ENCODE results near the gene ARHGAP12.

The ARHGAP12 gene

DNA sequence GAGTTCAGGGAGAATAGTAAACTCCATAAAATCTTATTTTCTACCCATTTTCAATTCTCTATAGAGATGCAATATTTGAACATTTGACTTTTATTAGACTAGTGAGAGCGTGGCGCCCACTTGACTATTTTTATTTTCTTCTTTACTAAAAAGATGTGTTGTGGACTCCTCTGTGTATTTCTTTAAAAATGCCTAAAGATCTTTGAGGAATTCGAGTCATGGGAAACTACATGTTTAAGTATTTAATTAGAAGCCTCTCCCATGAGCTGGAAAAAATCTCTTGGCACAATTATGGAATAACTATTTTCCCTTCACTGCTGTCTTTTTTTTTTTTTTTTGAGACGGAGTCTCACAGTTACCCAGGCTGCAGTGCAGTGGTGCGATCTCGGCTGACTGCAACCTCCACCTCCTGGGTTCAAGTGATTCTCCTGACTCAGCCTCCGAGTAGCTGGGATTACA, 124.2 kb downstream of the ARHGAP12 start:
- Histone ChIP-seq H3K4me1 (ENCODE audit: insufficient read depth, low read length) (no peaks in the 10 kb centered on the region), H3K36me3 (ENCODE audit: insufficient read depth, low read depth, low read length) (peaks cover 38% of the 10 kb centered on the region), H3K9me3 (ENCODE audit: insufficient read depth, low read depth, low read length) (no peaks in the 10 kb centered on the region), H3K27ac (ENCODE audit: low read length) (no peak overlapping the region), H3K4me3 (ENCODE audit: low read length) (no peak overlapping the region), H3K27me3 (ENCODE audit: insufficient read depth, low read length) (no peaks in the 10 kb centered on the region), H3K9ac (ENCODE audit: low read depth, low read length) (no peak overlapping the region)

DNA sequence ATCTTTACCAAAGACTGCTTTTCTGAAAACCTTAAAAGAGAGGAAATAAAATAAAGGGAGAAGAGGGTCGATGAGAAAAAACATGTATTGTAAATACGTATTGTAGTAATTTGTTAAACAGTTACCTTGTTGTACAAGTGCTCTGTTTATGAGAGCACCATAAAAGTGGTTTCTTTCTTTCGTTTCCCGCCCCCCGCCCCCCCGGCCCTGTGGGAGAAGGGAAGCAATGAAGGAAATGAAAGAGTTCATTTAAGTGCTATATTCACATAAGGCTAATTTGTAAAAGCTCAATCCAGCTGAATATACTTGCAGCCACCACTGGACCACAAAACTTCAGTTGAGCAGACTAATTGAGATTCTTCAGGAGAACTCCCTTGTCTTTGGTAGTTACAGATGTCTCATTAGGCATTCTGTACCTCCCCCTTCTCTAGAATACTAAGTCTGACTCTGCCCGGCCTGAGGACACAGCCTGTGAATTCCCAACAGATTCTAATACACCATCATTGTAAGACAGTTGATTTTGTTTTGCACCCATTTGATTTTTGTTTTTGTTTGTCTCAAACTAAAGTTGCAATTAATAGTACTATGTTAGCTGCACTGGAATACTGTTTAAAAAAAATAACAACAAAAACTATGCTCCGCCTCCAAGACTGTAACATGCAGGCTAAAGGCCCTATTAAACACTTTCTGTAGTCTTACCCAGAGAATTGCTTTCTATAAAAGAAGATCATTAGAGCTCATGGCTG, 124.9 kb downstream of the ARHGAP12 start:
- Histone ChIP-seq H3K27me3 (ENCODE audit: insufficient read depth, low read length) (no peaks in the 10 kb centered on the region), H3K9ac (ENCODE audit: low read depth, low read length) (no peak overlapping the region), H3K27ac (ENCODE audit: low read length) (no peak overlapping the region), H3K9me3 (ENCODE audit: insufficient read depth, low read depth, low read length) (no peaks in the 10 kb centered on the region), H3K4me3 (ENCODE audit: low read length) (no peak overlapping the region), H3K4me1 (ENCODE audit: insufficient read depth, low read length) (no peaks in the 10 kb centered on the region), H3K36me3 (ENCODE audit: insufficient read depth, low read depth, low read length) (peaks cover 32% of the 10 kb centered on the region)

DNA sequence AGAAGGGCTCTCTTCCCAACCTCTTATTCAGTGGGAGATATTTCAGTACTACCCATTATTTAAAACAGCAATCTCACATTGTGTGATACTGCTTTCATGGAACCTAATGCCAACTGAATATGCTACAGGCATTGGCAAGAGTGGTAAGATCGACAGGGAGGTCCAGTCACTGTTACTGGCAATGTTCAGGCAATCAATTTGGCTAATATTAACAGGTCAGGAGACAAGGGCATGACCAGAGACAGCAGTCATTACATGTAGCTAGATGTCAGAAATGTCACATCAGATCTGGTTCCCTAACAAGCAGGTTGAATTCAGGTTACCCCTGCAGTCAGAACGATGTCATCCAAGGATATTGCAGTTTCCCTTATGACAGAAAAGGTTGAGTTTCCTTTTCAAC, 129.4 kb downstream of the ARHGAP12 start:
- Histone ChIP-seq H3K36me3 (ENCODE audit: insufficient read depth, low read depth, low read length) (peaks cover 10% of the 10 kb centered on the region; the same call in 1 of the 2 replicates), H3K9me3 (ENCODE audit: insufficient read depth, low read depth, low read length) (no peaks in the 10 kb centered on the region), H3K27ac (ENCODE audit: low read length) (no peak overlapping the region), H3K4me3 (ENCODE audit: low read length) (no peak overlapping the region), H3K27me3 (ENCODE audit: insufficient read depth, low read length) (no peaks in the 10 kb centered on the region), H3K4me1 (ENCODE audit: insufficient read depth, low read length) (no peaks in the 10 kb centered on the region), H3K9ac (ENCODE audit: low read depth, low read length) (no peak overlapping the region)

DNA sequence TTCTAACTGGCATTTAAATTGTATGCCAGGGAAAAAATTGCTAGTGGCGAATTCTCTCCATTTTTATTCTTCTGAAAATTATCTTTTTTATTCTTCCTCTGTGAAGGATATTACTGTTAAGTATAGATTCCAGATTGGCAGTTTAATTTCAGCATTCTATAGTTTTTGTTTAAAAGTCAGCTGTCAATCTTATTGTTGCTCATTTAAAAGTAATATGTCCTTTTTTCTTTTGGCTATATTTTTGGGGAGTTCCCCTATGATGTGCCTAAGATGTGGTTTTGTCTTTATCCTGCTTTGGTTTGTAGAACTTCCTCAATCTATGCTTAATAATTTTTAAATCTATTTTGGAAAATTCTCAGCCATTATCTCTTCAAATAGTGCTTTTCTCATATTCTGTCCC, 135.9 kb downstream of the ARHGAP12 start:
- Histone ChIP-seq H3K4me1 (ENCODE audit: insufficient read depth, low read length) (no peaks in the 10 kb centered on the region), H3K36me3 (ENCODE audit: insufficient read depth, low read depth, low read length) (no peaks in the 10 kb centered on the region), H3K9me3 (ENCODE audit: insufficient read depth, low read depth, low read length) (peaks cover 3% of the 10 kb centered on the region), H3K4me3 (ENCODE audit: low read length) (no peak overlapping the region), H3K27ac (ENCODE audit: low read length) (no peak overlapping the region), H3K27me3 (ENCODE audit: insufficient read depth, low read length) (no peaks in the 10 kb centered on the region), H3K9ac (ENCODE audit: low read depth, low read length) (no peak overlapping the region)

DNA sequence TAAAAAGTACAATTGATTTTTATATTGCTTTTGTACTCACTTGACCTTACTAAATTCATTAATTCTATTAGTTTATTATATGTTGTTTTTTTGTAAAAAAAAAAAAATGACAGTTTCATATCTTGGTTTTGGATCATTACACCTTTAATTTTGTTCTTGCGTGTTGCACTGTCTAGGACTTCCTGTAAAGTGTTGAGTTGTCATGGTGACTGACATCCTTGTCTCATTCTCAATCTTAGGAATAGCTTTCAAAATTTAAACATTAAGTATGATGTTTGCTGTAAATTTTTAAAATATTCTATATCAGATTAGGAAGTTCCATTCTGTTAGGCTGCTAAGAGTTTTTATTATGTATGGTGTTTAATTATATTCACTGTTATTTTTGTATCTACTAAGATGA, 139.1 kb downstream of the ARHGAP12 start:
- H3K27me3 ChIP-seq (ENCODE audit: insufficient read depth, low read length), result no peaks in the 10 kb centered on the region
- H3K4me1 ChIP-seq (ENCODE audit: insufficient read depth, low read length), result no peaks in the 10 kb centered on the region
- H3K36me3 ChIP-seq (ENCODE audit: insufficient read depth, low read depth, low read length), result no peaks in the 10 kb centered on the region
- H3K9me3 ChIP-seq (ENCODE audit: insufficient read depth, low read depth, low read length), result peaks cover 3% of the 10 kb centered on the region
- H3K9ac ChIP-seq (ENCODE audit: low read depth, low read length), result no peak overlapping the region
- H3K4me3 ChIP-seq (ENCODE audit: low read length), result no peak overlapping the region
- H3K27ac ChIP-seq (ENCODE audit: low read length), result no peak overlapping the region

DNA sequence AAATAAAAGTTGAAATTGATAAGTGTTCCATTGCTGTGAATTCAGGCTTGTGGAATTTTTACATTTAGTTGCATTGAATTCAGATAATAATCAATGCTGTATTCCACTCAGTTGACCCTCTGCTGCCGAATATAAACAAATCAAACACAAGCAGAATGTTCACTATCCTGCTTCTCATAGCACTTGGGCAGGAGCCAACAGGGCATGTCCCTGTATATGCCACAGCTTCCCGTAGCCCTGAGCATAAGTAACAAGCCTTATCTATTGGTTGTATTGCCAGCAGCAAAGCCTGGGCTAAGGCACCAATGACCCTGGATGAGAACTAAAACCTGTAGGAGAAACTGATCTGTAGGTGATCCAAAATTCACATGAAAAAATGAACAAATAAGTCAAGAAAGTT, 145.9 kb downstream of the ARHGAP12 start:
- H3K4me1 ChIP-seq (ENCODE audit: insufficient read depth, low read length), result no peaks in the 10 kb centered on the region

DNA sequence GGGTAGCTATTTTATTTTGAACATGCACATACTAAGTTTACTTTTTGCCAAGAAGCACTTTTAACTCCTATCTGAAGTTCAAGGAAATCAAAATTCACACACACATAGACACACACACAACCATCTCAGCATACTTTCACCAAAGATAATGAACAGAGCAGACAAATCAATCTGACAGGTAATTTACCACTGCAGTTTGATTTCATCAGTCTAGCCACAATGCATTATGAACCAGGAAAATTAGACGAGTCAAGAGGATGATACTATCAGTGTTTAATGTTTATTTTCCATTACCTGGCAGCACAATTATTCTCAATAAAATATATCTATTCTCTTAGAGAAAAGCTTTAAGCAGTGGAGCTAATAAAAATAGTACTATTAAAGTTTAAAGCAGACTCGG, 147.9 kb downstream of the ARHGAP12 start:
- Histone ChIP-seq H3K36me3 (ENCODE audit: insufficient read depth, low read depth, low read length) (no peaks in the 10 kb centered on the region), H3K4me3 (ENCODE audit: low read length) (no peak overlapping the region), H3K9me3 (ENCODE audit: insufficient read depth, low read depth, low read length) (peaks cover 7% of the 10 kb centered on the region; the same call in 1 of the 2 replicates), H3K27ac (ENCODE audit: low read length) (no peak overlapping the region), H3K27me3 (ENCODE audit: insufficient read depth, low read length) (no peaks in the 10 kb centered on the region), H3K9ac (ENCODE audit: low read depth, low read length) (no peak overlapping the region), H3K4me1 (ENCODE audit: insufficient read depth, low read length) (no peaks in the 10 kb centered on the region)

More for the DNA sequence above, 145.9 kb downstream of the ARHGAP12 start:
- Histone ChIP-seq H3K36me3 (ENCODE audit: insufficient read depth, low read depth, low read length) (no peaks in the 10 kb centered on the region), H3K27me3 (ENCODE audit: insufficient read depth, low read length) (no peaks in the 10 kb centered on the region), H3K4me3 (ENCODE audit: low read length) (no peak overlapping the region), H3K9me3 (ENCODE audit: insufficient read depth, low read depth, low read length) (no peaks in the 10 kb centered on the region), H3K27ac (ENCODE audit: low read length) (no peak overlapping the region), H3K9ac (ENCODE audit: low read depth, low read length) (no peak overlapping the region)

DNA sequence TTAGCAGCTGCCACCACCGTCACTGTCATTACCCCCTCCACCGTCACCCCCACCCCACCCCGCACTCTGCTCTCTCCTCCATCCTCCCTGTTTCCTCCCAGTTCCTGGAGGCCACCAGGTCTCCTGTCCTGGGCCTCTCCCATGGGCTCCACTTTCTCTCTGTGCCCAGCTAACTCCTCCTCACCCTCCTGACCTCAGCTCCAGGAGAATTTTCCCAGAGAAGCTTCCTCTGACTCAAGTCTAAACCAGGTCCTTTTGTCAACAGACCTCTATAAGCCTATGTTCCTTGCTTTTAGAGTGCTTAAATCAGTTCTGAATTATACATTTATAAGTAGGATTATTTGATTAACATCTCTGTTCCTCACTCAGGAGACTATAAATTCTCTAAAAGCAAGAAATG, 150.0 kb downstream of the ARHGAP12 start:
- Histone ChIP-seq H3K9me3 (ENCODE audit: insufficient read depth, low read depth, low read length) (peaks cover 7% of the 10 kb centered on the region; the same call in 1 of the 2 replicates), H3K4me3 (ENCODE audit: low read length) (no peak overlapping the region), H3K27ac (ENCODE audit: low read length) (no peak overlapping the region), H3K27me3 (ENCODE audit: insufficient read depth, low read length) (no peaks in the 10 kb centered on the region), H3K4me1 (ENCODE audit: insufficient read depth, low read length) (peaks cover 9% of the 10 kb centered on the region), H3K36me3 (ENCODE audit: insufficient read depth, low read depth, low read length) (no peaks in the 10 kb centered on the region), H3K9ac (ENCODE audit: low read depth, low read length) (no peak overlapping the region)

DNA sequence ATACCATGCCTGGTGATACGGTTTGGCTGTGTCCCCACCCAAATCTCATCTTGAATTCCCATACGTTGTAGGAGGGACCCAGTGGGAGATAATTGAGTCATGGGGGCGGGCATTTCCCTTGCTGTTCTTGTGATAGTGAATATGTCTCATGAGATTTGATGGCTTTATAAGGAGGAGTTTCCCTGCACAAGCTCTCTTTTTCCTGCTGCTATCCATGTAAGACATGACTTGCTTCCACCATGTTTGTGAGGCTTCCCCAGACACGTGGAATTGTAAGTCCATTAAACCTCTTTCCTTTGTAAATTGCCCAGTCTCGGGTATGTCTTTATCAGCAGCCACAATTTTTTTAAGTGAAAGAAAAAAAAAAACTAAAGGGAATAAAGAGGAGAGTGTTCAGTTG, 152.5 kb downstream of the ARHGAP12 start:
- no peak overlapping the region for H3K27ac ChIP-seq (ENCODE audit: low read length)
- no peaks in the 10 kb centered on the region for H3K36me3 ChIP-seq (ENCODE audit: insufficient read depth, low read depth, low read length)
- H3K9ac ChIP-seq (ENCODE audit: low read depth, low read length), result no peak overlapping the region
- no peak overlapping the region for H3K4me3 ChIP-seq (ENCODE audit: low read length)
- H3K4me1 ChIP-seq (ENCODE audit: insufficient read depth, low read length), result peaks cover 9% of the 10 kb centered on the region
- no peaks in the 10 kb centered on the region for H3K27me3 ChIP-seq (ENCODE audit: insufficient read depth, low read length)
- H3K9me3 ChIP-seq (ENCODE audit: insufficient read depth, low read depth, low read length), result peaks cover 7% of the 10 kb centered on the region; the same call in 1 of the 2 replicates

DNA sequence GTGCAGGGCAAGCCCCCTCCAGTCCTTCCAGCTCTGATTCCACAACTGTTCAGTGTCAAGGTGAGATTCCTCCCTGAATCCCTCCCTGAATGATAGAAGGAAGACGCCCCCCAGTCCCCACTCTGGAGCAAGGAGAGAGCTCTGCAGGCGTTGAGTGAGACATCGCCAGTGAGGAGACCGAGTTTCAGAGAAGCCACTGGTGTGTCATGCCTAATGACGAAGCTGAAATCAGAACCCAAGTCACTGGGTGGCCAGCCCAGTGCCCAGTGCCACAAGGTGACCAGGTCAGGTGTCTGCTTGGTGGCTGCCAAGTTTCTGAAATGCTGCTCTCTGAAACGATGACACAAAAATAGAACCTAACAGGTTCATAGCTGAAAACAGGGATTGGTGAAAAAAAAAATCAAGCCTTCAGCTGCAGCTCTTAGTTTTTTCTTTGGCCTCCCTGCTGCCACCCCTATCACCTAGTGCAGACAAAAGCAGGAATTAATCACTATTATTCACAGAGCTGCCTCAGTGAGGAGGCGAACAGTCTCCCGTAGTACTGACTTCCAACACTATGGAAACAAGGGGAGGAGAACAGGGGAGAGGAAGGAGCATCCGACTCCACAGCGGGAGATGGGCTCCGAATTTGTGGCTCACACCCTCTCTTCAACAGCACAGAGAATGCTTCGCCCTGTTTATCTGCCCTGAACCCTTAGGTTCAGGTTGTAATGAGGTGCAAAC, 153.5 kb downstream of the ARHGAP12 start:
- H3K4me1 ChIP-seq (ENCODE audit: insufficient read depth, low read length), result peaks cover 9% of the 10 kb centered on the region
- no peak overlapping the region for H3K9ac ChIP-seq (ENCODE audit: low read depth, low read length)
- no peak overlapping the region for H3K27ac ChIP-seq (ENCODE audit: low read length)
- H3K36me3 ChIP-seq (ENCODE audit: insufficient read depth, low read depth, low read length), result no peaks in the 10 kb centered on the region
- H3K9me3 ChIP-seq (ENCODE audit: insufficient read depth, low read depth, low read length), result peaks cover 7% of the 10 kb centered on the region; the same call in 1 of the 2 replicates
- no peak overlapping the region for H3K4me3 ChIP-seq (ENCODE audit: low read length)
- H3K27me3 ChIP-seq (ENCODE audit: insufficient read depth, low read length), result no peaks in the 10 kb centered on the region

DNA sequence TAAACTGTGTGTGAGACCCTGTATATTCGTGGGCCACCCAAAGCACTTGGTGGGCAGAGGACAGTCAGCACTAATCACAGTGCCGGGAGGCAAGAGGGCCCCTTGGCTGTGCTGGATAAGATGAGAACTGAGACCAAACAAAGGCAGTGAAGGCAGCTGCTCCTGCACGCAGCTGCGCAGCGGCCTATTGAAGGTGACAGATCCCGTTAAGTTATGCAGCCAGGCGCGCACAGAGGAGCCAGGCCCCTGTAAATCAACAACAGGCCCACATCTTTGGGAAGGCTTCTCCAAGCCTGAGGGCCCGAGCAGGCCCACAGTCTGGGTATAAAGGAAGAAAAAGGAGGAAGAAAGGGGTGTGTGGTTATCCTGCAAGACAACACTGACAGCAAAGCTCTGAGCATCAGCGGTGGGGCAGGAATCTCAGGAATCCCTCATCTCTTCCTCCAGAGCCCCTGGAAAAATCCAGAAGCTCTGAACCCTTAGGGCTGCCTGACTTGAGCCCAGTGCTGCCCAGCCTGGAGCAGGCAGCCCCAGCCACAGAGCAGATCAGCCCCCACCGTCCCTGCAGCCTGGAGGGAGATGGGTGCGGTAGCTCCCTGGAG, 154.2 kb downstream of the ARHGAP12 start:
- Histone ChIP-seq H3K27me3 (ENCODE audit: insufficient read depth, low read length) (no peaks in the 10 kb centered on the region), H3K36me3 (ENCODE audit: insufficient read depth, low read depth, low read length) (no peaks in the 10 kb centered on the region), H3K9ac (ENCODE audit: low read depth, low read length) (no peak overlapping the region), H3K4me1 (ENCODE audit: insufficient read depth, low read length) (peaks cover 9% of the 10 kb centered on the region), H3K27ac (ENCODE audit: low read length) (no peak overlapping the region), H3K4me3 (ENCODE audit: low read length) (no peak overlapping the region), H3K9me3 (ENCODE audit: insufficient read depth, low read depth, low read length) (peaks cover 7% of the 10 kb centered on the region; the same call in 1 of the 2 replicates)

Measured in iPS-20b (cell line).